ENCODE measurements around the gene LRP4. TPM values are rescaled to one million over a fixed set of nuclear protein-coding genes. Genes with fewer than 3 reads are reported as not detected.

Gene LRP4
- total and polyA plus RNA-seq, 2 of the 8 experiments (the other 6 are each of a cell fraction or from before 2014, with no cell fraction given) = 5.4 to 22.1 TPM

DNA sequence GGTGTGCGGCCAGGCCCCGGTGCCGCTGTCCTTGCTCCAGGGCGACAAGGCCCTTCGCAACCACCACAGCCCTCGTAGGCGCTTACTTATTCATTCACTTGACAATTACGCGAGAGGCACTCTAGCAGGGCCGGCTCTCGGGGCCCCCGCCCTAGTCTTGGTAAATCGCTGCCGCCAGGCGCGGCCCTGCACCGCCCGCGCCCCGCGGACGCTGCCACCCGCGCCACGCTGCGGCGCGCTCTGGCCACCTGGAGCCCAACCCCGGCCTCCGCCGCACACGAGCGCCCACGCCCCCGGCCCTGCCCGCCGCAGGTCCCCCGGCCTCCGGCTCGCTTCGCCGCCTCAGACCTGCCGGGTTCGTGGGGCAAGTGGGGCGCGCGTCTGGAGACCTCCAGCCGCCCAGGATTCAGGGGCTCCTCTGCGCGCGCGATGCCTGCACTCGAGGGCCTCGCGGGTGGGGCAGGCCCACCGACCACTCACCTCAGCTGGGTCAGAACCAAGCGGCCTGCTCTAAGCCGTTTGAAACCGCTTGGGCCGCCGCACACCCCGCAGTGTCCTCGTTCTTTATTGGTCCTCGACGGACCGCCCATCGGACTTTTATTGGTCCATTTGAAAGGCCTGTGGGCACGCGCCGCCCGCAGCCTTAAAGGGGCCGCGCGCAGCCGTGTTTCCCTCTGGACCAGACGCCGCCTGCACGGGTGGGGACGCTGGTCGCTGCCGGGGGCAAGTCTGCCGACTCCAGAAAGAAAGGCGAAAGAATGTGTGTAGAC lies 72.4 kb downstream of the LRP4 start, which contains the start of gene CKAP5 (continued):
- TF ChIP-seq POLR2AphosphoS5 (IDR thresholded peaks at IDR 0.05; ENCODE audit: low read depth, low read length) = peak; percentile 78
- TF ChIP-seq SIRT6 (IDR thresholded peaks at IDR 0.05; ENCODE audit: low read length) = no peak
- TF ChIP-seq EGR1 (IDR thresholded peaks at IDR 0.05; ENCODE audit: borderline replicate concordance, low read depth, low read length) = no peak
- TF ChIP-seq ASH2L (IDR thresholded peaks at IDR 0.05; ENCODE audit: low read length) = peak; percentile 82
- TF ChIP-seq HDAC6 (IDR thresholded peaks at IDR 0.05; ENCODE audit: low read depth, low read length) = no peak
- TF ChIP-seq SRF (IDR thresholded peaks at IDR 0.05; ENCODE audit: low read depth, low read length) = no peak
- no peak for TF ChIP-seq EP300 (IDR thresholded peaks at IDR 0.05; ENCODE audit: borderline replicate concordance in 1 of 2, low read depth in 2 of 2, low read length in 2 of 2)
- no peak for TF ChIP-seq RFX5 (IDR thresholded peaks at IDR 0.05; ENCODE audit: borderline replicate concordance, low read depth, low read length)
- TF ChIP-seq, protein P1, sequence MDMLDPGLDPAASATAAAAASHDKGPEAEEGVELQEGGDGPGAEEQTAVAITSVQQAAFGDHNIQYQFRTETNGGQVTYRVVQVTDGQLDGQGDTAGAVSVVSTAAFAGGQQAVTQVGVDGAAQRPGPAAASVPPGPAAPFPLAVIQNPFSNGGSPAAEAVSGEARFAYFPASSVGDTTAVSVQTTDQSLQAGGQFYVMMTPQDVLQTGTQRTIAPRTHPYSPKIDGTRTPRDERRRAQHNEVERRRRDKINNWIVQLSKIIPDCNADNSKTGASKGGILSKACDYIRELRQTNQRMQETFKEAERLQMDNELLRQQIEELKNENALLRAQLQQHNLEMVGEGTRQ (IDR thresholded peaks at IDR 0.05; ENCODE audit: low read length) = peak; percentile 24; the same call in 1 of the 2 replicates
- peak; percentile 96 for TF ChIP-seq KDM4A (IDR thresholded peaks at IDR 0.05; ENCODE audit: low read depth, low read length, severe bottlenecking)
- TF ChIP-seq RNF2 (IDR thresholded peaks at IDR 0.05; ENCODE audit: borderline replicate concordance, low read depth, low read length, missing control alignments, poor library complexity, severe bottlenecking) = no peak
- peak in 1 of 2 experiments; percentile 87; a peak in 1 of 4 replicates for TF ChIP-seq HDAC2 (IDR thresholded peaks at IDR 0.05; ENCODE audit: borderline replicate concordance in 1 of 2, low read depth in 2 of 2, low read length in 2 of 2)
- TF ChIP-seq EZH2 (IDR thresholded peaks at IDR 0.05; ENCODE audit: low read depth, low read length, severe bottlenecking) = no peak
- peak; percentile 32 to 72; a peak in 2 of 4 replicates for TF ChIP-seq SIN3A (conservative IDR thresholded peaks at IDR 0.05 in 1 of 2, IDR thresholded peaks at IDR 0.05 in 1 of 2; ENCODE audit: low read depth in 1 of 2, low read length in 2 of 2)
- no peak for TF ChIP-seq CBX5 (IDR thresholded peaks at IDR 0.05; ENCODE audit: low read depth, low read length)
- peak; percentile 84 for TF ChIP-seq CHD2 (IDR thresholded peaks at IDR 0.05; ENCODE audit: low read length)
- TF ChIP-seq CEBPB (IDR thresholded peaks at IDR 0.05; ENCODE audit: low read depth, low read length) = no peak
- TF ChIP-seq SP4 (IDR thresholded peaks at IDR 0.05; ENCODE audit: low read length) = no peak
- peak; percentile 36; the same call in 1 of the 2 replicates for TF ChIP-seq KDM5A (IDR thresholded peaks at IDR 0.05; ENCODE audit: low read length)
- TF ChIP-seq ZNF274 (IDR thresholded peaks at IDR 0.05; ENCODE audit: borderline replicate concordance, extremely low read depth, low read length) = no peak
- peak; percentile 84 for TF ChIP-seq TBP (IDR thresholded peaks at IDR 0.05; ENCODE audit: low read depth, low read length)
- TF ChIP-seq KDM1A (IDR thresholded peaks at IDR 0.05; ENCODE audit: borderline replicate concordance, low read length) = no peak
- no peak for TF ChIP-seq CHD1 (IDR thresholded peaks at IDR 0.05; ENCODE audit: low read depth, low read length)
